ENCODE measurements around the gene FBXO15.

GRCh38 chr18:74175658-74176057, 28.0 kb upstream of the FBXO15 start:
- TF ChIP-seq CTCF (IDR thresholded peaks at IDR 0.05) (no peak), POLR2A (IDR thresholded peaks at IDR 0.05) (no peak), POLR2AphosphoS5 (IDR thresholded peaks at IDR 0.05) (no peak), EP300 (IDR thresholded peaks at IDR 0.05) (no peak)
